Stimulated activated naive CD4-positive, alpha-beta T cell treated with Interleukin-2 at 50 U/mL for 16 hours (primary cell): ENCODE data around the gene LRIG2.

Source experiments
- DNase-seq: peaks from one replicate; lab custom pipeline; 2025; lab: John Stamatoyannopoulos, UW

The LRIG2 gene

DNA sequence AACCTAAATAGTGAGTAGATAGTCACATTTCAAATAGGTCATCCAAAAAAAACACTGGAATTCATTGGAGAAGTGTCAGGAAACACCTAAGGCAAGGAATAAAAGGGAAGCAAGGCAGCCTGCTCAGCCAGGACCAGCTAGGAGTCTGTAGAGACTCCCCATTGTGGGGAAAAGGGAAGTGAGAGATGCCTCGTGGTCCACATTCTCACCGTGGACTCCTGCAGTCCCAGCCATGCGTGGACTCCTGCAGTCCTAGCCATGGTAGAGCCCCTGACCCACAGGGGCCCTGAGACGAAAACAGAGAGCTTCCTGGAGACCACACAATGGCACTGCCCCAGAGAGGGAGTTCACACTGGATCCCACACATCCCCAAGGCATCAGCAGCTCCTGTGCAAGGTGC, 97.5 kb downstream of the LRIG2 start:
- no peak for DNase-seq

DNA sequence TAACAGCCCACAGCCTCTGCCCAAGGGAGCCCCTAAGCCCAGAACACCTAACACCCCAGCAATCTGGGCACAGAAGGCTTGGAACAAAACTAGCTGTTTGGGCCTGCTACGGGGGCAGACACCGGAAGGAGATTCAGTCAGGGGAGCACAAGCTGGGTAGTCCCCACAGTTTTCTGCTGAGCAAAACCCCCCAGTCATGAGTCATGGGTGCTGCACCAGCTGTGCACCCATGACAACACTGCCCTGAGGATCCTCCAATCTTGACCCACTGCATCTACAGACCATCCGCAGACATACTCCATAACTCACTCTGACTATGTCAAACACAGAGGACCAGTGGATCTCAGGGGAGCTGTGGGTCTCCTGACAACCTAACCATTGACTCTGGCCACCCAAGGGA, 105.1 kb downstream of the LRIG2 start:
- no peak for DNase-seq

DNA sequence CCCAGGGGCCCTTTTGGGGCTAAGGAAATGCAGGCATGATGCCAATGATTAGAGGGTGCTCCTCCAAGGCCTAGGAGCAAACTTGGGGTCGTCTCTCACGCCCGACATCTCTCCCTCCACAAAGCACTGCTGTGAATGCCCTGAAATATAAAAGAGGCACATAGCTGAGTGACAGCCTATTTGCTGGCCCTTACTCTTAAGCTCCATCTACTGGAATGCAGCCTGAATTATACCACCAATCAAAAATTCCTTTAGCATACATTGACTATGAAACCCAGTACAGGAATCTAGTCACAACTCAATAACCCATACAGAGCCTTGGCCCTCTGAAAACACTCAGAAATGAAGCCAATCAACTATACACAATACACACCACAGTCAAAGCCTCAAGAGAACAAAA, 105.5 kb downstream of the LRIG2 start:
- DNase-seq: no peak
